PFSK-1 (cell line): ENCODE measurements around the gene EXOSC7.

Experiments used
- POLR2AphosphoS5 ChIP-seq: IDR thresholded peaks from 2 replicates; pipeline ENCODE4 v1.6.1; 2012; ENCODE audit warnings: low read depth, mild to moderate bottlenecking, control low read depth, low read length, moderate library complexity
- TF ChIP-seq, protein P1 (sequence below), 2 experiments: IDR thresholded peaks; 2 replicates each; pipeline versions ENCODE4 v1.6.1 to v1.8.0; 2011 to 2012; ENCODE audit warnings: low read depth in 2 of 2, low read length in 2 of 2, control low read depth in 1 of 2, inconsistent platforms in 1 of 2, mild to moderate bottlenecking in 1 of 2, moderate library complexity in 1 of 2; ENCODE audit not compliant: insufficient read depth in 1 of 2

DNA sequence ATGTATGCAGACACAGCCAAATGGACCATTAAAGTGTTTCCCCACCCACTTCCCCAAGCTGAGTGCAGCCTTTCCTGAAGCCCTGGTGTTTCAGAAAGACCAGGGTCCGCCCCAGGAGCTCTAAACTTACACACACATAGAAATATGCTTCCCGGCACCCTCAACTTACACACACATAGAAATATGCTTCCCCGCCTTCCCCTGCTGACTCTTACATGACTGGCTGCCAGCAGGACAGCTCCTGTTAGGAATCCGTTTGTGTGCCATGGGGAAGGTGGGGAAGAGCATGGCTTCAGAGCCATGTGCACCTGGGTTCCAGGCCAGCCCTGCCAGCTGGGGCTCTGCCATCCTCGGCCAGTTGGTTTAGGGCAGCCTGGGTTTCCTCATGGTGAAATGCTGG is 53.6 kb downstream of the EXOSC7 start:
- no peak for TF ChIP-seq POLR2AphosphoS5
- TF ChIP-seq, protein P1, sequence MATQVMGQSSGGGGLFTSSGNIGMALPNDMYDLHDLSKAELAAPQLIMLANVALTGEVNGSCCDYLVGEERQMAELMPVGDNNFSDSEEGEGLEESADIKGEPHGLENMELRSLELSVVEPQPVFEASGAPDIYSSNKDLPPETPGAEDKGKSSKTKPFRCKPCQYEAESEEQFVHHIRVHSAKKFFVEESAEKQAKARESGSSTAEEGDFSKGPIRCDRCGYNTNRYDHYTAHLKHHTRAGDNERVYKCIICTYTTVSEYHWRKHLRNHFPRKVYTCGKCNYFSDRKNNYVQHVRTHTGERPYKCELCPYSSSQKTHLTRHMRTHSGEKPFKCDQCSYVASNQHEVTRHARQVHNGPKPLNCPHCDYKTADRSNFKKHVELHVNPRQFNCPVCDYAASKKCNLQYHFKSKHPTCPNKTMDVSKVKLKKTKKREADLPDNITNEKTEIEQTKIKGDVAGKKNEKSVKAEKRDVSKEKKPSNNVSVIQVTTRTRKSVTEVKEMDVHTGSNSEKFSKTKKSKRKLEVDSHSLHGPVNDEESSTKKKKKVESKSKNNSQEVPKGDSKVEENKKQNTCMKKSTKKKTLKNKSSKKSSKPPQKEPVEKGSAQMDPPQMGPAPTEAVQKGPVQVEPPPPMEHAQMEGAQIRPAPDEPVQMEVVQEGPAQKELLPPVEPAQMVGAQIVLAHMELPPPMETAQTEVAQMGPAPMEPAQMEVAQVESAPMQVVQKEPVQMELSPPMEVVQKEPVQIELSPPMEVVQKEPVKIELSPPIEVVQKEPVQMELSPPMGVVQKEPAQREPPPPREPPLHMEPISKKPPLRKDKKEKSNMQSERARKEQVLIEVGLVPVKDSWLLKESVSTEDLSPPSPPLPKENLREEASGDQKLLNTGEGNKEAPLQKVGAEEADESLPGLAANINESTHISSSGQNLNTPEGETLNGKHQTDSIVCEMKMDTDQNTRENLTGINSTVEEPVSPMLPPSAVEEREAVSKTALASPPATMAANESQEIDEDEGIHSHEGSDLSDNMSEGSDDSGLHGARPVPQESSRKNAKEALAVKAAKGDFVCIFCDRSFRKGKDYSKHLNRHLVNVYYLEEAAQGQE (IDR thresholded peaks at IDR 0.05; ENCODE audit: insufficient read depth in 1 of 2, low read depth in 2 of 2, low read length in 2 of 2) = no peak
